H9 (cell line): ENCODE data around the gene FAT1. TPM values are rescaled to one million over a fixed set of nuclear protein-coding genes. Genes with fewer than 3 reads are reported as not detected.

Experiments used
- DNase-seq: peaks from one replicate; pipeline ENCODE4 v3.0.0-alpha.2; 2017
- H2AFZ ChIP-seq: one replicate; pipeline ENCODE4 v1.6.1; 2013; ENCODE audit warnings: mild to moderate bottlenecking, low read length, control low read depth, moderate library complexity
- H2AK5ac ChIP-seq: 2 replicates; pipeline ENCODE4 v1.6.1; 2013; ENCODE audit warnings: low read length, control low read depth, mixed read lengths; ENCODE audit not compliant: insufficient read length
- H2BK120ac ChIP-seq: one replicate; pipeline ENCODE4 v1.6.1; 2013; ENCODE audit warnings: low read depth, mild to moderate bottlenecking, low read length, control low read depth, inconsistent platforms; ENCODE audit not compliant: poor library complexity, severe bottlenecking
- H2BK12ac ChIP-seq: 2 replicates; pipeline ENCODE4 v1.6.1; 2013; ENCODE audit warnings: low read length, control low read depth, mixed read lengths, low read depth; ENCODE audit not compliant: insufficient read length
- H2BK15ac ChIP-seq: 2 replicates; pipeline ENCODE4 v1.6.1; 2013; ENCODE audit warnings: low read depth, low read length, control low read depth
- H2BK20ac ChIP-seq: one replicate; pipeline ENCODE4 v1.6.1; 2013; ENCODE audit warnings: low read depth, mild to moderate bottlenecking, low read length, control low read depth, inconsistent platforms; ENCODE audit not compliant: poor library complexity, severe bottlenecking
- H2BK5ac ChIP-seq: 2 replicates; pipeline ENCODE4 v1.6.1; 2013; ENCODE audit warnings: low read length, control low read depth, mixed read lengths; ENCODE audit not compliant: insufficient read length
- H3K14ac ChIP-seq: 2 replicates; pipeline ENCODE4 v1.6.1; 2013; ENCODE audit warnings: low read length, control low read depth; ENCODE audit not compliant: insufficient read depth
- H3K18ac ChIP-seq: 2 replicates; pipeline ENCODE4 v1.6.1; 2013; ENCODE audit warnings: low read depth, mild to moderate bottlenecking, mixed read lengths, low read length, control low read depth; ENCODE audit not compliant: insufficient read length
- H3K23ac ChIP-seq: 2 replicates; pipeline ENCODE4 v1.6.1; 2013; ENCODE audit warnings: low read length, control low read depth, mixed read lengths, low read depth; ENCODE audit not compliant: insufficient read length
- H3K23me2 ChIP-seq: 2 replicates; pipeline ENCODE4 v1.6.1; 2013; ENCODE audit warnings: low read depth, mild to moderate bottlenecking, mixed read lengths, low read length, control low read depth; ENCODE audit not compliant: insufficient read length, poor library complexity, severe bottlenecking
- H3K27ac ChIP-seq: 2 replicates; pipeline ENCODE4 v1.5.1; 2013; ENCODE audit warnings: low read length, control low read depth, mixed read lengths, low read depth; ENCODE audit not compliant: insufficient read length
- H3K27me3 ChIP-seq: 2 replicates; pipeline ENCODE4 v1.6.1; 2013; ENCODE audit warnings: low read length, control low read depth, inconsistent platforms; ENCODE audit not compliant: insufficient read depth
- H3K4ac ChIP-seq: 2 replicates; pipeline ENCODE4 v1.6.1; 2013; ENCODE audit warnings: low read depth, mild to moderate bottlenecking, control low read depth, inconsistent platforms, low read length, moderate library complexity
- H3K4me1 ChIP-seq: 2 replicates; pipeline ENCODE4 v1.6.1; 2013; ENCODE audit warnings: low read length, control low read depth, inconsistent platforms; ENCODE audit not compliant: insufficient read depth
- H3K4me2 ChIP-seq: 2 replicates; pipeline ENCODE4 v1.6.1; 2013; ENCODE audit warnings: low read length, control low read depth, mixed read lengths; ENCODE audit not compliant: insufficient read length, insufficient read depth
- H3K56ac ChIP-seq: 2 replicates; pipeline ENCODE4 v1.6.1; 2013; ENCODE audit warnings: low read depth, mild to moderate bottlenecking, mixed read lengths, low read length, control low read depth; ENCODE audit not compliant: insufficient read length
- H3K79me1 ChIP-seq: 2 replicates; pipeline ENCODE4 v1.6.1; 2013; ENCODE audit warnings: low read depth, mild to moderate bottlenecking, moderate library complexity, low read length, control low read depth, inconsistent platforms; ENCODE audit not compliant: insufficient read depth, poor library complexity, severe bottlenecking
- H3K79me2 ChIP-seq: 2 replicates; pipeline ENCODE4 v1.6.1; 2013; ENCODE audit warnings: low read length, control low read depth, inconsistent platforms; ENCODE audit not compliant: insufficient read depth
- H3K9ac ChIP-seq: 2 replicates; pipeline ENCODE4 v1.6.1; 2013; ENCODE audit warnings: low read length, control low read depth, mixed read lengths; ENCODE audit not compliant: insufficient read length; ENCODE audit errors: extremely low read depth
- H3K9me3 ChIP-seq: one replicate; pipeline ENCODE4 v1.6.1; 2013; ENCODE audit warnings: low read depth, low read length, inconsistent platforms; ENCODE audit not compliant: control insufficient read depth
- H3T11ph ChIP-seq: one replicate; pipeline ENCODE4 v1.6.1; 2013; ENCODE audit warnings: mild to moderate bottlenecking, low read length, control low read depth, inconsistent platforms
- H4K20me1 ChIP-seq: one replicate; pipeline ENCODE4 v1.6.1; 2013; ENCODE audit not compliant: control insufficient read depth, insufficient read length, insufficient read depth
- H4K5ac ChIP-seq: 2 replicates; pipeline ENCODE4 v1.6.1; 2013; ENCODE audit warnings: low read depth, mild to moderate bottlenecking, mixed read lengths, low read length, control low read depth; ENCODE audit not compliant: insufficient read length
- H4K8ac ChIP-seq: replicated peaks from 2 replicates; pipeline ENCODE4 v1.6.1; 2013; ENCODE audit warnings: low read length, control low read depth, mixed read lengths, low read depth; ENCODE audit not compliant: insufficient read length
- H4K91ac ChIP-seq: 2 replicates; pipeline ENCODE4 v1.6.1; 2013; ENCODE audit warnings: low read depth, mild to moderate bottlenecking, moderate library complexity, mixed read lengths, low read length, control low read depth; ENCODE audit not compliant: insufficient read length
- H3K27ac Mint-ChIP-seq, 3 experiments: 2 replicates in 2 of 3; 3 replicates in 1 of 3; pipeline ENCODE4 v1.8.0; 2020 to 2021; ENCODE audit warnings: mixed read lengths in 3 of 3, mild to moderate bottlenecking in 1 of 3, moderate library complexity in 1 of 3
- H3K27me3 Mint-ChIP-seq: 2 replicates; pipeline ENCODE4 v1.8.0; 2021; ENCODE audit warnings: low read depth, mild to moderate bottlenecking, moderate library complexity, mixed read lengths
- H3K36me3 Mint-ChIP-seq, 3 experiments: 2 replicates in 2 of 3; 3 replicates in 1 of 3; pipeline ENCODE4 v1.8.0; 2020 to 2021; ENCODE audit warnings: low read depth in 3 of 3, mixed read lengths in 3 of 3; ENCODE audit not compliant: insufficient read depth in 1 of 3
- H3K4me1 Mint-ChIP-seq, 2 experiments: 2 replicates each; pipeline ENCODE4 v1.8.0; 2020; ENCODE audit warnings: mixed read lengths in 2 of 2
- H3K4me3 Mint-ChIP-seq, 2 experiments: 2 replicates in 1 of 2; 3 replicates in 1 of 2; pipeline ENCODE4 v1.8.0; 2020 to 2021; ENCODE audit warnings: mild to moderate bottlenecking in 2 of 2, mixed read lengths in 2 of 2, moderate library complexity in 1 of 2
- H3K9me3 Mint-ChIP-seq, 2 experiments: 2 replicates in 1 of 2; 3 replicates in 1 of 2; pipeline ENCODE4 v1.8.0; 2020; ENCODE audit warnings: mild to moderate bottlenecking in 2 of 2, mixed read lengths in 2 of 2, moderate library complexity in 1 of 2
- WGBS: extraction: QIAGEN DNeasy Blood & Tissue Kit; methylation state at CpG from one replicate; pipeline ENCODE4 v1.1.7; 2013; ENCODE audit warnings: missing lambda C conversion rate, low lambda C conversion rate, mixed read lengths; ENCODE audit not compliant: insufficient read length; ENCODE audit errors: extremely low coverage; 5-methylcytosine and 5-hydroxymethylcytosine counted together
- total RNA-seq: library from RNA; stranded (reverse); gene quantifications from 2 replicates; pipeline ENCODE4 v1.2.1, GENCODE V29; 2021
- TF ChIP-seq, protein P1 (sequence below): fragments of 200-600 bp; sonication (generic); conservative IDR thresholded peaks from 3 replicates; pipeline ENCODE4 v1.8.0; 2021; ENCODE audit warnings: antibody characterized with exemption, mild to moderate bottlenecking

The FAT1 gene
- total RNA-seq, 1 experiment from 2014 or later: 173 TPM

DNA sequence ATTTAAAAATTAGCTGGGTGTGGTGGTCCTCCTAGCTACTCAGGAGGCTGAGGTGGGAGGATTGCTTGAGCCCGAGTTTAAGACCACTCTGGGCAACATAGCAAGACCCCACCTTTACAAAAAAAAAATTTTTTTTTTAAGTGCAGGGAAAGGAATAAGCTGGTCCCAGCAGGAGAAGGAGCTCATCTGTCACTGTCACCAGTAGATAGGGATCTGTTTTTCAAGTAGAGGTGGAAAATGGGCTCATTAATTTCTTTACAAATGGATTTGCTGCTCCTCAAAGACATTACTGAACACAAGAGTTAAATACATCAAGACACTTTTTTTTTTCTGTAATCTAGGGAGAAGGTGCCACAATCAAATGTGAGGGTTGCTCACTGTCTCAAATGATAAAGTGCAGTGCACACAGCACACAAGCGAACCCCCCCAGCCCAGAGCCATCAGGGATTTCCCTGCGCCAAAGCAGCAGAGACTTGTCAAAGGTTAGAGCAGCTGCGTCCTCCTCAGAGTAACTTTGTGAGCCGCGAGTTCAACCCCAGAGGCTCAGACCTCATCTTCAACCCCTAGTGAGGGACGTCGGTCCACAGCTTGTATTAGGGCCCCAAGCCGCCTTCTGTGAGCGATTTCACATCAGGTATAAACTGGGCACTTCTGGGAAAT, 154.0 kb downstream of the FAT1 start:
- Histone ChIP-seq H2BK20ac (no peak overlapping the region), H3K4ac (no peak overlapping the region), H4K8ac (no peak overlapping the region), H3K9ac (no peak overlapping the region), H2AFZ (no peak overlapping the region), H2BK5ac (no peak overlapping the region), H3K18ac (no peak overlapping the region), H2BK12ac (no peak overlapping the region), H2BK120ac (no peak overlapping the region), H3K56ac (no peak overlapping the region), H3K27ac (no peak overlapping the region), H4K20me1 (no peaks in the 10 kb centered on the region), H3K27me3 (no peaks in the 10 kb centered on the region), H2AK5ac (no peak overlapping the region), H3K4me1 (no peaks in the 10 kb centered on the region), H2BK15ac (no peak overlapping the region), H3K79me1 (no peaks in the 10 kb centered on the region), H3K14ac (no peak overlapping the region), H3K23ac (no peak overlapping the region), H3K23me2 (no peaks in the 10 kb centered on the region), H3T11ph (no peak overlapping the region), H4K91ac (no peak overlapping the region), H3K4me2 (no peak overlapping the region), H3K79me2 (no peaks in the 10 kb centered on the region), H3K9me3 (no peaks in the 10 kb centered on the region), H4K5ac (no peak overlapping the region)
- Mint-ChIP-seq H3K27me3 (no peaks in the 10 kb centered on the region), H3K4me1 (no peaks in the 10 kb centered on the region), H3K4me3 (no peak overlapping the region), H3K27ac (no peak overlapping the region), H3K36me3 (no peaks in the 10 kb centered on the region), H3K9me3 (no peaks in the 10 kb centered on the region)
- DNase-seq: no peak
- TF ChIP-seq, protein P1, sequence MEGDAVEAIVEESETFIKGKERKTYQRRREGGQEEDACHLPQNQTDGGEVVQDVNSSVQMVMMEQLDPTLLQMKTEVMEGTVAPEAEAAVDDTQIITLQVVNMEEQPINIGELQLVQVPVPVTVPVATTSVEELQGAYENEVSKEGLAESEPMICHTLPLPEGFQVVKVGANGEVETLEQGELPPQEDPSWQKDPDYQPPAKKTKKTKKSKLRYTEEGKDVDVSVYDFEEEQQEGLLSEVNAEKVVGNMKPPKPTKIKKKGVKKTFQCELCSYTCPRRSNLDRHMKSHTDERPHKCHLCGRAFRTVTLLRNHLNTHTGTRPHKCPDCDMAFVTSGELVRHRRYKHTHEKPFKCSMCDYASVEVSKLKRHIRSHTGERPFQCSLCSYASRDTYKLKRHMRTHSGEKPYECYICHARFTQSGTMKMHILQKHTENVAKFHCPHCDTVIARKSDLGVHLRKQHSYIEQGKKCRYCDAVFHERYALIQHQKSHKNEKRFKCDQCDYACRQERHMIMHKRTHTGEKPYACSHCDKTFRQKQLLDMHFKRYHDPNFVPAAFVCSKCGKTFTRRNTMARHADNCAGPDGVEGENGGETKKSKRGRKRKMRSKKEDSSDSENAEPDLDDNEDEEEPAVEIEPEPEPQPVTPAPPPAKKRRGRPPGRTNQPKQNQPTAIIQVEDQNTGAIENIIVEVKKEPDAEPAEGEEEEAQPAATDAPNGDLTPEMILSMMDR: no peak
- WGBS: no CpG with 5 or more reads among the region's 10 CpGs
